ENCODE data around the gene WFDC8. TPM values are rescaled to one million over a fixed set of nuclear protein-coding genes. Genes with fewer than 3 reads are reported as not detected.
A peak's percentile ranks its signal among the peaks of the same experiment; 100 is the strongest.

Gene WFDC8
- polyA plus RNA-seq, 4 donors: 0.27 TPM; not detected in 3

- DNase-seq (ENCODE audit: low read depth in 4 of 4, low spot score in 2 of 4): no peak
These were observed 28.3 kb downstream of the WFDC8 start for GRCh38 chr20:45550765-45551164.

- DNase-seq (ENCODE audit: low read depth in 4 of 4, low spot score in 2 of 4): no peak
These were observed 30.7 kb downstream of the WFDC8 start for GRCh38 chr20:45548410-45548809.

- no peak for DNase-seq (ENCODE audit: low read depth in 4 of 4, low spot score in 2 of 4)
These were observed 31.8 kb downstream of the WFDC8 start, which contains the start of gene EPPIN for GRCh38 chr20:45547206-45547770. TSS of gene EPPIN (minus strand) at chr20:45547401. CDS start at chr20:45547357, 44 bp downstream.

GRCh38 chr20:45545754-45546453 is 33.2 kb downstream of the WFDC8 start:
- DNase-seq (ENCODE audit: low read depth in 4 of 4, low spot score in 2 of 4): no peak

GRCh38 chr20:45545351-45545750 is 33.7 kb downstream of the WFDC8 start:
- DNase-seq (ENCODE audit: low read depth in 4 of 4, low spot score in 2 of 4): no peak

GRCh38 chr20:45539382-45539781 is 39.7 kb downstream of the WFDC8 start, which contains the start of gene WFDC6:
TSS of gene WFDC6 (minus strand) at chr20:45539482. CDS start at chr20:45539407, 75 bp downstream.
- no peak for DNase-seq (ENCODE audit: low read depth in 4 of 4, low spot score in 2 of 4)

GRCh38 chr20:45538209-45538799 is 40.8 kb downstream of the WFDC8 start:
- DNase-seq (ENCODE audit: low read depth in 4 of 4, low spot score in 2 of 4): no peak

- DNase-seq (ENCODE audit: low read depth in 4 of 4, low spot score in 2 of 4): no peak
These were observed 51.8 kb downstream of the WFDC8 start for GRCh38 chr20:45527294-45527693.

GRCh38 chr20:45523821-45524220 is 55.3 kb downstream of the WFDC8 start:
- no peak for DNase-seq (ENCODE audit: low read depth in 4 of 4, low spot score in 2 of 4)

GRCh38 chr20:45518282-45518681 is 60.8 kb downstream of the WFDC8 start:
- DNase-seq (ENCODE audit: low read depth in 4 of 4, low spot score in 2 of 4): peak in 2 of 4 donors; percentile 3 to 25

- no peak for DNase-seq (ENCODE audit: low read depth in 4 of 4, low spot score in 2 of 4)
These were observed 63.8 kb downstream of the WFDC8 start, which contains the start of gene SPINT3 for GRCh38 chr20:45515147-45515913. TSS of gene SPINT3 (minus strand) at chr20:45515622. CDS start at chr20:45515608, 14 bp downstream.

GRCh38 chr20:45510242-45510862 is 68.7 kb downstream of the WFDC8 start:
- DNase-seq (ENCODE audit: low read depth in 4 of 4, low spot score in 2 of 4): no peak

GRCh38 chr20:45509091-45509490 is 70.0 kb downstream of the WFDC8 start:
- DNase-seq (ENCODE audit: low read depth in 4 of 4, low spot score in 2 of 4): no peak

GRCh38 chr20:45508068-45508886 is 70.8 kb downstream of the WFDC8 start:
- no peak for DNase-seq (ENCODE audit: low read depth in 4 of 4, low spot score in 2 of 4)

GRCh38 chr20:45507011-45507820 is 71.9 kb downstream of the WFDC8 start:
- no peak for DNase-seq (ENCODE audit: low read depth in 4 of 4, low spot score in 2 of 4)

- no peak for DNase-seq (ENCODE audit: low read depth in 4 of 4, low spot score in 2 of 4)
These were observed 72.7 kb downstream of the WFDC8 start for GRCh38 chr20:45506398-45506797.

- no peak for DNase-seq (ENCODE audit: low read depth in 4 of 4, low spot score in 2 of 4)
These were observed 75.7 kb downstream of the WFDC8 start for GRCh38 chr20:45503403-45503802.

- DNase-seq (ENCODE audit: low read depth in 4 of 4, low spot score in 2 of 4): no peak
These were observed 76.5 kb downstream of the WFDC8 start for GRCh38 chr20:45502561-45502960.
